ENCODE measurements around the gene DHRSX. TPM values are rescaled to one million over a fixed set of nuclear protein-coding genes. Genes with fewer than 3 reads are reported as not detected.
"Not testable (repeated sequence)": the region's sequence is repeated elsewhere in the genome, so short reads cannot be mapped to it uniquely, and the experiment has no call there.

The DHRSX gene
- total and polyA plus RNA-seq, 2 donors (not counting 1 experiment from before 2014, with no cell fraction given), result 18.8 to 39.0 TPM

GRCh38 chrX:2507196-2507595, 6.4 kb upstream of the DHRSX start:
- TF ChIP-seq EZH2 (IDR thresholded peaks at IDR 0.05; ENCODE audit: borderline replicate concordance, insufficient read depth, low read depth, low read length, poor library complexity, severe bottlenecking) (no peak), CTCF (IDR thresholded peaks at IDR 0.05) (no peak)
- H3K4me1 Mint-ChIP-seq, result peaks cover 6% of the 10 kb centered on the region
- 100% methylated on average over 2 of the region's 3 CpGs for WGBS (ENCODE audit: insufficient coverage)
- no peaks in the 10 kb centered on the region for H4K20me1 ChIP-seq (ENCODE audit: control insufficient read depth, insufficient read depth, low read length, poor library complexity, severe bottlenecking)
- no peaks in the 10 kb centered on the region for H3K27me3 ChIP-seq (replicated peaks in 1 of 4; ENCODE audit: control extremely low read depth in 1 of 4, control insufficient read depth in 3 of 4, insufficient read depth in 4 of 4, low read length in 3 of 4)
- ChIA-PET CTCF (no interaction called here), POLR2A (no interaction called here)
- no peak overlapping the region for H3K4me3 Mint-ChIP-seq
- H3K27ac ChIP-seq (ENCODE audit: low read length in 2 of 2), result no peak overlapping the region
- H3K4me1 ChIP-seq (ENCODE audit: control insufficient read depth in 2 of 2, insufficient read depth in 2 of 2, low read length in 2 of 2), result peaks cover 0 to 3% of the 10 kb centered on the region in 2 donors
- H3K36me3 ChIP-seq (replicated peaks in 1 of 2; ENCODE audit: control extremely low read depth in 1 of 2, control insufficient read depth in 1 of 2, extremely low read depth in 1 of 2, insufficient read depth in 2 of 2, low read length in 1 of 2), result no peaks in the 10 kb centered on the region
- no peaks in the 10 kb centered on the region for H3K9me3 Mint-ChIP-seq (ENCODE audit: insufficient read depth)
- H3K4me2 ChIP-seq (replicated peaks; ENCODE audit: low read depth, low read length, poor library complexity, severe bottlenecking), result no peak overlapping the region
- no peak for DNase-seq
- no peak for ATAC-seq (ENCODE audit: low read depth)
- H3K4me3 ChIP-seq (ENCODE audit: control extremely low read depth in 1 of 5, extremely low read depth in 1 of 5, insufficient read depth in 1 of 5, low read depth in 2 of 5, low read length in 4 of 5), result no peak overlapping the region
- H2AFZ ChIP-seq (ENCODE audit: insufficient read depth, low read depth, low read length, poor library complexity, severe bottlenecking), result no peak overlapping the region
- no peak overlapping the region for H3K27ac Mint-ChIP-seq
- no peaks in the 10 kb centered on the region for H3K9me3 ChIP-seq (ENCODE audit: control extremely low read depth in 1 of 3, control insufficient read depth in 2 of 3, insufficient read depth in 1 of 3, low read length in 2 of 3)
- H3K79me2 ChIP-seq (ENCODE audit: control insufficient read depth, insufficient read depth, low read length), result no peaks in the 10 kb centered on the region
- no peaks in the 10 kb centered on the region for H3K27me3 Mint-ChIP-seq
- intact Hi-C loops (cut with micrococcal nuclease), result no loop called here
- H3K9ac ChIP-seq (ENCODE audit: low read length), result no peak overlapping the region

DNA sequence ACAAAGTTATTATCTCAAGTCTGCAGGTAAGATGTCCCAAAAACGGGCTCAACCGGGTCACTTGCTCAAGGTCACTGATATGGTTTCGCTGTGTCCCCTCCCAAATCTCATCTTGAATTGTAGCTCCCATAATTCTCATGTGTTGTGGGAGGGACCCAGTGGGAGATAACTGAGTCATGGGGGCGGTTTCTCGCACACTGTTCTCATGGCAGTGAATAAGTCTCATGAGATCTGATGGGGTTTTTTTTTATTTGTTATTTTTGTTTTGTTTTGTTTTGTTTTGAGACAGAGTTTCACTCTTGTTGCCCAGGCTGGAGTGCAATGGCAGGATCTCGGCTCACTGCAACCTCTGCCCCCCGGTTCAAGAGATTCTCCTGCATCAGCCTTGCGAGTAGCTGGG, 4.6 kb upstream of the DHRSX start:
- POLR2A ChIA-PET; H3K9me3 ChIP-seq (ENCODE audit: control extremely low read depth in 1 of 3, control insufficient read depth in 2 of 3, insufficient read depth in 1 of 3, low read length in 2 of 3); H3K27me3 Mint-ChIP-seq: not testable (repeated sequence)

More for the DNA sequence above, 4.6 kb upstream of the DHRSX start:
- H3K9ac ChIP-seq (ENCODE audit: low read length); H3K36me3 ChIP-seq (replicated peaks in 1 of 2; ENCODE audit: control extremely low read depth in 1 of 2, control insufficient read depth in 1 of 2, extremely low read depth in 1 of 2, insufficient read depth in 2 of 2, low read length in 1 of 2); H3K4me2 ChIP-seq (replicated peaks; ENCODE audit: low read depth, low read length, poor library complexity, severe bottlenecking); H3K4me1 ChIP-seq (ENCODE audit: control insufficient read depth in 2 of 2, insufficient read depth in 2 of 2, low read length in 2 of 2); H4K20me1 ChIP-seq (ENCODE audit: control insufficient read depth, insufficient read depth, low read length, poor library complexity, severe bottlenecking); H3K9me3 Mint-ChIP-seq (ENCODE audit: insufficient read depth); H3K79me2 ChIP-seq (ENCODE audit: control insufficient read depth, insufficient read depth, low read length); H3K4me3 Mint-ChIP-seq; H3K27me3 ChIP-seq (replicated peaks in 1 of 4; ENCODE audit: control extremely low read depth in 1 of 4, control insufficient read depth in 3 of 4, insufficient read depth in 4 of 4, low read length in 3 of 4); ATAC-seq (ENCODE audit: low read depth); DNase-seq; H2AFZ ChIP-seq (ENCODE audit: insufficient read depth, low read depth, low read length, poor library complexity, severe bottlenecking); intact Hi-C loops (cut with micrococcal nuclease); H3K27ac Mint-ChIP-seq; H3K4me3 ChIP-seq (ENCODE audit: control extremely low read depth in 1 of 5, extremely low read depth in 1 of 5, insufficient read depth in 1 of 5, low read depth in 2 of 5, low read length in 4 of 5); H3K27ac ChIP-seq (ENCODE audit: low read length in 2 of 2); H3K4me1 Mint-ChIP-seq; CTCF ChIA-PET: not testable (repeated sequence)
- WGBS (ENCODE audit: insufficient coverage), result 91% methylated on average over 7 of the region's 8 CpGs
